ENCODE measurements around the gene CDC42BPB. TPM values are rescaled to one million over a fixed set of nuclear protein-coding genes. Genes with fewer than 3 reads are reported as not detected.

Gene CDC42BPB
- total RNA-seq, 1 donor from 2014 or later, result 45.0 TPM

DNA sequence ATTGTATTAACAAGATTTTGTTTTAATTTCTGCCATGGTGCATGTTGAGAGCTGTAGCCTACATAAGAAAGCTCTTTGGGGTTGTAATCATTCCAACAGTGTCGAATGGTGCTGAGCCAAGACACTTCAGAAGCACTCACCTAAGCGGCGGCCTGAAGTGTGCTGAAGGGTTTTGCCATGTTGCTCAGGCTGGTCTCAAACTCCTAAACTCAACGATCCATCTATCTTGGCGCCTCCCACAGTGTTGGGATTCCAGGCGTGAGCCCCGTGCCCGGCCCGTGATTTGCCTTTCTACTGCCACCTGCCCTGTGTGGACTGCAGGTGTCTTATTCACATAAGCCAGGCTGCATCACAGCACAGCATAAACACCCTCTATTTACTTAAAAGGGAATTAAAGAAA is 86.0 kb downstream of the CDC42BPB start:
- ATAC-seq (no peak), DNase-seq (ENCODE audit: low spot score) (no peak)

DNA sequence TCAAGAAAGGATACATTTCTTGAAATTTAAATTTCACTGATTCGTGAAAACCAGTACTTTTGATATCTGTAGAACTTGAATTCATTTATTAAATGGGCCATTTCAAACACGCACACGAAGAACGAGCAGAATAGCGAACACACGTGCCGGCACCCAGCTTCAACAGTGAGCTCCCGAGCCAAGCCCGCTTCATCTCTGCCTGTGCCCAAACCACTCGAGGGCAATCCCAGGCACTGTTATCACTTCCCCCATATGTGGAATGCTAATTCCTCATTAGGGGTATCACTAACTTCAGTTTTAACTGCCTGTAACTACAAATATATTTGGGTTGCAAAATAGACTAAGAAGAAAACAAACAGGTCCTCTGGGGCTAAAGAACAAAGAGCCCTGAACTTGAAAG is 86.9 kb downstream of the CDC42BPB start:
- ATAC-seq (no peak), DNase-seq (ENCODE audit: low spot score) (no peak)

DNA sequence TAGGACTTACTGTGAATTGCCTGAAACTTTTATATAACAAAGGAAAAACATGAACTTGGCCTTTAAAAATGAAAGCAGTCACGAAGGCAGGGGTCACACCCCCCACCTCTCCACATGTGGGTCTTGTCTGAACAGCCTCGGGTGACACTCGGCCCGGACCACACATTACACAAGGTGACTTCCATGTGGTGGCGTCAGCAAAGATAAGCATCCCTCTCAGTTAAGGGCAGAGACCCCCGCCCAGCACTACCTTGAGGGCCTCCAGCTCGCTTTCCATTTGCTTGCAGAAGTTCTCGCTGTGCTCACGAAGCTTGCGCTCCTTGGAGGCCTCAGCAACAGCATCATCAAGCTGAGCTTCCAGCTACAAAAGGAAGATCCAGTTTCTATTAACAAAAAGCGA is 87.4 kb downstream of the CDC42BPB start:
- DNase-seq (ENCODE audit: low spot score) (no peak), ATAC-seq (no peak)

DNA sequence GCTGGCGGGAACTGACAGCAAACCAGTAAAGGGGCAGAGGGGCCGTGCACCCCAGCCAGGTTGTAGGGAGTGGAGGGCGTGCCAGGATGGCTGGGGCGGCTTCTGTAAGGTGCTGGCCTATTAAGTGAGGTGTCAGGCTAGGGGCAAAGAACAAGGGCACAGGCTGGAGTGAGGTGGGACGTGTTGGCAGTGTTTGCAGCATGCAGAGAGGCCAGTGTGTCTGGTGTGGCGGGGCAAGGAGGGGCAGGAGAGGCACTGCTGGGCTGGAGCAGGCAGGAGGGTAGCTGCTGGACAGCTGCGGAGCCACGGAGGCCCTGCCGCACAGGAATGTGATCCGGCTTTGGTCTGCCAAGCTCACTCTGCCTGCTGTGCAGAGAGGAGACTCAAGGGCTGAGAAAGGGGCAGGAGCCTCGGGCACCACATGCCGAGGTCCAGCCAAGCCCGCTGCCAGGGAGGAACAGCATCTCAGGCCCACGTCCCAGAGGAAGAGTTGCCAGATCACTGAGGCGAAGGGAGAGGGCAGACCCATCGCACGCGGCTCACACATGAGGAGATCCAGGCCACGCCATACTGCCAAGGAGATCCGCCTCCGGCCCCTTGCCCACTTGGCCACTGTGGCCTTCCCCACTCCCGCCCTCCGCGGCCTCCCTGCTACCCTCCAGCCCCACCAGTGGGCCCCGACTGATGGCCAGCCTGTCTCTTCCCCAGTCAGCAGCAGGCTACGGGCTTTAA is 88.1 kb downstream of the CDC42BPB start:
- DNase-seq (ENCODE audit: low spot score), result no peak
- ATAC-seq, result no peak

DNA sequence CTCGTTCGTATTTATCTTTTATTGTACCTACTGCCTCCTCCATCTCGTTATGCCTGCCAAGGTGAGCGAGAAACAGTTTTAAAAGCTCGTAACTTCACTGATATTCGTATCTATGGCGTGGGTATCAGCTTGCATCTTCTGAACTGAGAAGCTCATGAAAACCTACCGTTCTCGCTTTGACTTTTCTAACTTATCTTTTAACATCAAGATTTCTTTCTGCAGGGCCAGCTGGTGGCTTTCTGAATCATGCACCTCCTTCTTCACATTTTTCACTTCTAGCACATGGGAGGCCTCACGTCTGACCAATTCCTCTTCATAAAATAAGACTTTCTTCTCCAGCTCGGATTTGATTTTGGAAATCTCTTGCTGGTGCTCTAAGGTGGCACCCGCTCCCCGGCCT is 89.0 kb downstream of the CDC42BPB start:
- DNase-seq (ENCODE audit: low spot score) (no peak), ATAC-seq (no peak)

DNA sequence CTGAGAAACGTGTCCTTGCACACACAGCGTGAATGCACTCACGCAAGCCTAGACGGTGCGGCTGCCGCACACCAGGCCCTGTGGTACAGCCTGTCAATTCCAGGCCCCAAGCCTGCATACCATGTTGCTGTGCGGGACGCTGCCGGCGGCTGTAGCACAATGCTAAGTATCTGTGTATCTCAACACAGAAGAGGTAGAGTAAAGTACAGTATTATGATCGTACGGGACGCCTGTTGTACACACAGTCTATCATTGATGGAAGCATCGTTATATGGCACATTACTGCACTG is 89.9 kb downstream of the CDC42BPB start:
- ATAC-seq (no peak), DNase-seq (ENCODE audit: low spot score) (no peak)

DNA sequence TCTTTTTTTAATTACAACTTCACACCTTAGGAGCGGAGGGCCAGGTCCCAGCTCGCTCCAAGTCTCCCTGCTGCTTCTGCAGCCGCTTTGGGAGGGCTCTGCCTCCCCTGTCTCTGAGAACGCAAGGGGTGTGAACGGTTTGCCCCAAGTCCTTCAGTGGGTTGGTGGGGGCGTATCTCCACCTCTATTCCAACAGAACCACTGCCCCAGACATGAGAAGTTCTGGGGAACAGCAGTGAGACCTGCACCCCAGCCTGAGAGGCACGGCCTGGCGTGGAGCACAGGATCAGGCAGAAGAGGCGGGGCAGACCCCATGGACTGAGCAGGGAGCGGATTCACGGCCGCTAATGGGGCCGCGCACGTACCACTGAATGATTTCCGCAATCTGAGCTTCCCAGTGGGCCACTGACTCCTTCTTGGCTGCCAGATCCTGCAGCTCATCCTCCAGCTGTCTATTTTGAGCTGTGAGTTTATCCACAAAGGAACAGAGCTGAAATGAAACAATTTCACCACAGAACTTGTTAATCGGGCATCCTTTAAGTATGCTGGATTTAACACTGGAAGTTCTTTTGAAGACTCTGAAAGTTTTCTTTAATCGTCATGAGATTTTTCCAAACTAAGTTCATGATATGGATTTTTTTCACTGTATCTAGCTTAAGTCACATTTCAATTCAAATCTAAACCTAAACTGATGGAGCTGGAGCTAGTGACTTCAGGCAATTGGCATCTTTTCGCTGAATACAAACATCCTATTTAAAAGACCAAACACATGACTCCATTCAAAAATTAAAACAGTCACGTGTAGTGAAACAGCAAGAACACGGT is 90.5 kb downstream of the CDC42BPB start:
- ATAC-seq, result no peak
- DNase-seq (ENCODE audit: low spot score), result no peak

DNA sequence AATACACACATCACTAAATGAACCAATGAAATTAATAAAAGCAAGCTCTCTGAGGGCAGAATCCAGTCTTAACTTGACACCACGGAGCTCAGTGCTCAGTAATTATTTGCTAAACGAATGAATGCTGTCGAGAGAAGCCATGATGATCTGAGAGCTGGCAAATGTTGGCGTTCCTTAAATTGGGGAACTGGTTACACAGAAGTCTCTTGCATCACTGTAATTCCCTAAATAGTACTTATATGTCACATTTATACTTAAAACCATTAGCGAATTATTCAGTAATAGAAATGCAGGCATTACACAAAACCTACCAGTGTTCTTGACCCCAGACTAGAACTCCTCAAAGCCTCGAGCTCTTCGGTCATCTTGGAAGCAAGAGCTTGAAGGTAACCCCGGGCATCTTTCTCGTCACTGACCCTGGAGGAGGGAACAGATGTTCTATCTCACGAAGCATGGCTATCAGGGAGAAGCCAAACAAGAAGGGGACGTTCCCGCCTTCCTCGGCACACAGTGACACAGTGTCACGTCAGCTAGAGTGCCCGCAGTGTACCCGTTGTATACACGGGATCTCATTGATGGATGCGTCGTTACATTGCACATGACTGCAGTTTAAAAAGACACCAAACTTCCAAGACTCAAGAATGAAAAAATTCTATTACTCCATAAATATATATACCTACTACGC is 91.2 kb downstream of the CDC42BPB start:
- DNase-seq (ENCODE audit: low spot score) (no peak), ATAC-seq (no peak)

DNA sequence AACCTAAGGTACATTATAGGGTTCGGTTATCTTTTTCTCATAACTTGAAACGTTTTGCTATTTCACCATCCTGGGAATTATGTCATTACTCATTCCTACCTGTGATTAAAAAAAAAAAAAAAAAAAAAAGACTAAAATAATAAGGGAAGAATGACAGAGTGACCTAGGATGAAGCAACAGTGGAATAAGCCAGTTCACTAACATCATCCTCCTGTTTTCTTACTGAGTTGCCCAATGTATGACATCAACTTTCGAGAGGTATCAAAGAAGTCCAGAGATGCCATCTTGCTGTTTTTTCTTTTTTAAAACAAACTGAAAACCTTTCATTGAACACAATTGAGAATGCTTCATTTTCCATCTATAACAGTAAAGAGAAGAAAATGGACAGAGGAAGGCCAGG is 92.1 kb downstream of the CDC42BPB start:
- no peak for ATAC-seq
- DNase-seq (ENCODE audit: low spot score), result no peak

DNA sequence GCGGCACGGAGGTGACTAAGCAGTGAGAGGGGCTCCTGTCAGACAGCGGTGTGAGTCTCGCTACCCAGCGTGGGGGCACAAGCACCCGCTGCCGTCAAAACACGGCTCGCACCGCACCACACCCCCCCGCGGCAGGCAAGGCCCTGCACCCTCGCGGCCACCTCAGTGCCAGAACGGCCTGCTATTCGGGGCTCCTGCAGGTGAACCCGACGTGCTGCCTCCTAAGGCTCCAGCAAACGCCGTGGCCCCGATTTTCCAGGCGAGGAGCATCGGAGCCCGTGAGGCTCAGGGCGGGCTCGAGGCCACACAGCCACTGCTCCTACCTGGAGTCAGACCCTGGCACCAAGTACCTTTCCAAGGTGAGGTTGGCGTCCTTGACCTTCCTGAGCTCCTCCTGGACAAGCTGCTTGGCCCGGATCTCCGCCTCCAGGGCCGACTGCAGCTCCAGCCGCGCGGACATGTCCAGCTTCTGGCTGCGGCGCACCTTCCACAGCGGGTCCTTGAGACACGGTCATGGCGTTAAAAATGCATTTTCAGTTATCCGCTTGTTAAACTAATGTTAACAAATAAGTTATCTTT is 93.1 kb downstream of the CDC42BPB start:
- no peak for ATAC-seq
- no peak for DNase-seq (ENCODE audit: low spot score)

DNA sequence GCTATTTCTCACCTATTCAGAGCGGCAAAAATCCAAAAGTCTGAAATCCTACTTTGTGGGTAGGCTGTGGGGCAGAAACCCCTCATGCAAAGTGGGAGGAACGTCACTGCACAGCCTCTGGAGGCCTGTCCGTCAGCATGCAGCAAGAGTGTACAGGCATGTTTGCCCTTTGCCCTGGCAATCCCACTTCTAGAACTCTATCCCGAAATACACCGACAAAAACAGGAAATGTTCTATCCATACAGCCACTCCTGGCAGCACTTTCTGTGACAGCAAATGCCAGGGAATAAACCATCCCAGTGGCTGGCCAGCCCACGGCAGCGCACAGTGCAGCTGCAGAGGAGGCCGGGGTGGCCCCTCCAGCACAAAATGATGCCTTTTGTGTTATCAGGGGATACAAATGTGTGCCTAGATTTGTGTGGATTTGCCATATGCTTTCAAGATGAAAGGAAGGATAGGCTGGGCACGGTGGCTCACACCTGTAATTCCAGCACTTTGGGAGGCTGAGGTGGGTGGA is 95.2 kb downstream of the CDC42BPB start:
- DNase-seq (ENCODE audit: low spot score), result no peak
- ATAC-seq, result peak; percentile 70

DNA sequence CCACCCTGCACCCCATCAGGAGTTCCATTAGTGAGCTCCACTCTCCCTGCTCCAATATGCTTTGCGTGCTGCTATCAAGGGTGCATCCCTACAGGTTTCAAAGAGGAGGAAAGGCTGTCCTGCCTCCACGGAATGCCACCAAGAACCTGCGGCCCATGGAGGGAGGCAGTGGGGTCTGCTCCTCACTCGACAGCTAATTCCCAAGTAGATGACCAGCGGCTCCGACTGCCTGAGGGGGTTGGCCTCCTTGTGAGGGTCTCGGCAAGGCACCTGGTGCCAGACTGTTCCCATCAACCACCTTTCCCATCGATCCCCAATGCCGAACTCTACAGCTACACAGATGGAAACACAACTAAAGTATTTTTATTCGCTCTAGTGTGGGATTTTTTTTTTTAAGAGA is 98.9 kb downstream of the CDC42BPB start:
- no peak for ATAC-seq
- no peak for DNase-seq (ENCODE audit: low spot score)

DNA sequence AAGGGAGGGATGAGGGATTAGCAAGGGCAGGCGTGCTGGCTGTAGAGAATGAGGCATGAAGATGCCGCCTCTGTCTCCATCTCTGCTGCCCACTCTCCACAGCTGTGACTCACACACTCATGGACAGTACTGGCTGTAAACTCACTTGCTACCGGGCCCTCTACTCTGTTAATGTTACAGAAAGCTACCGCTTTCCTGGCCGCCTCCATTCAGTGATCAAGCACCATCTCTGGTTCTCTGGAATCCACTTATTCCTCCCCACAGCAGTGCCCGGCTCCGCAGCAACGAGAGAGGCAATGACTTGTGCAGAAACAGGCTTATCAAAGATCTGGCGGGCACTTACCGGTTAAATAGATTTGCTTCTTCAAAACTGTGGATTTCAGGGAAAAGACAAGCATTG is 100.1 kb downstream of the CDC42BPB start:
- DNase-seq (ENCODE audit: low spot score) (no peak), ATAC-seq (no peak)

DNA sequence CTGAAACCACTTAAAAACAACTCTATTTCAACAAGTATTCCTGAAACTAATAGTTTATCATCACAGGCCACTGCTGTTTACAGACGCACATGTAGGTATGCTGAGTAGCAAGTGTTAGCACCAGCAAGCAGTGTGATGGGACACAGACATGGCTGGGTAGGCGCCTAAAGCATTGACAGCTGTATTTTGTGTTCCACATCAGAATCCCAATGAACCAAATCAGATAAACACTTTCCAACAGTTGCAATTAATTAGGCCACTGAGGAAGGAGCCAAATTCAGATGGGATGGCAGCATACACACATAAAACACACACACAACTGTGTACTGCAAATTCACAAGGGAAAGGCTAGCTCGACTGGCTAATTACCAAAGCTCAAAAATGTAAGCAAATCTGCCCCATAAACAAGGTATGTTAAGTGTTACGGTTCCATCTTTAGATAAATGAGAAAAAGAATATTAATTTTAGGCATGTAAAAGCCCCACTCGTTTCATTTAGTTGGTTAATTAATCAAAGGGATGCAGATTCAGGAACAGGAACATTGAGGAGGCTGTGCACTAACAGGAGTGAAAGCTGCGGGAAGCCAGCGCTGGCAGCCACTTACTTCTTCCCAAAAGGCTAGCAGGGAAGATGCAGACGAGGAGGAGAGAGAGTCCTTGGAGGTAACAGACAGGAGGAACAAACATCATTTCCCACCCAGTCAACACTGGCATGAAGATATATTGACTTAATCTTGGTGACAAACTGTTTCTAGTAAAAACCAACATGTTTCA is 101.5 kb downstream of the CDC42BPB start:
- ATAC-seq, result no peak

DNA sequence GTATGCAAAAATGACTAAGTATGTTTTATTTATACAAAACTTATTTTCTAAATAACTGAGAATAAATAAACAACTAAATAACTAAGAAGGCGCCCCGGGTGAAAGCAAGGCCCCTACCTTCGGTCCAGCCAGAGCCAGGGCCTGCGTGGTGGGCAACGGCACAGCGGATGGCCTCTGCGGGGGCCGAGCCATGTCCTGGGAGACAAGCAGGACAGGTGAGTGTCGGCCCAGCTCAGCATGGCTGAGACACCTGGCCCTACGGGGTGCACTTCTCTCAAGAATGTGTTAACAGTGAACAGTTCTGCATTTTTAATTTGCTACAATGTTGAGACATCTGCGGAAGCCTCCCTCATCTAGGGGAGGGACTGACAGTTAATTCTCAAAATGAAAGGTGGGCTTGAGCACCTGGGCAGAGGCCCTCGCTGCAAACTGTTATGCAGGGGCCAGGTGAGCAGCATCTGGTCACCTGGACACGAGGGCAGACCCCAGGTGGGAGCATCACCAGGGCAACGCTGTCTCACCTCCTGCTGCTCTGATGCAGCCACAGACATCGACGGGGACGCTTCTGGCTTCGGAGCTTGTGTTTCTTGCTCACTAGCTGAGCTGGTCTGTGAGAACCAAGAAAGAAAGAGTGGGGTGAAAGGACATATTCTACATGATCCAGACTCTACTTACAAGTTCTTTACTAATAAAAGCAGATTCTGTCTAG is 103.1 kb downstream of the CDC42BPB start:
- no peak for DNase-seq (ENCODE audit: low spot score)
- no peak for ATAC-seq

More for the DNA sequence above, 101.5 kb downstream of the CDC42BPB start:
- no peak for DNase-seq (ENCODE audit: low spot score)

DNA sequence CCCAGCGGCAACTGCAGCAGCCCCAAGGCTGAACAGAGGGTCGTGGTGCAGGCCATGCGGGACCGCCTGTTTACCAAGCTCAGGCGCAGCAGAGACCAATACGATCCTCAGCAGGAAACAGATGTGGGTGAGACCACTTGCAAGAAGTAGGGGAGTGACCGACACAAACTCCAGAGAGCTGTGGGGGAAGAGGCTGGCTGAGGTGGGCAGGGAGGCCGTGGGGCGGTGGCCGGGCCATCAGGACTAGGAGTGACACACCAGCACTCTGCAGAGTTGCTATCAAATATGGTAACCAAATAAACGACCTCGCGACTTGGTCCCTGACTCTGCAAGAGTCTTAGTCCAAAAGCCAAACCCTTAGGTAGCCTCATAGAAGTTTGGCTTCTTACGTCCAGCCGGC is 104.2 kb downstream of the CDC42BPB start:
- ATAC-seq, result no peak
- DNase-seq (ENCODE audit: low spot score), result no peak

DNA sequence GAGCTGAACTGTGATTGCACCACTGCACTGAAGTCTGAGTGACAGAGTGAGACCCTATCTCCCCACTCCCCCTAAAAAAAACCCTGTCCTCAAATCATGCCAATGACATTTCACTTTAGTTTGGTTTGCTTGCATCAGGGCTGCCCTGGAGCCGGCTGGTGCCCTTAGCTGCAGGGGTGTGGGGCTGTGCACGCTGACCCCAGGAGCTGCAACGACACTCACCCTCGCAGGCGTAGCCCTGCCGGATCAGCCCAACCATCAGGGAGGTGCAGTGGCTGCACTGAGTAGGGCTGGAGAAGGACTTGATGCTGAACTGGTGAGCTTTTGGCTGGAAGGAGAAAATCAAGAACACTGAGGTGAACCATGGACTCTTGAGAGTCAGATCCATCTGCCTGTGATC is 105.1 kb downstream of the CDC42BPB start:
- DNase-seq (ENCODE audit: low spot score), result no peak
- ATAC-seq, result no peak

DNA sequence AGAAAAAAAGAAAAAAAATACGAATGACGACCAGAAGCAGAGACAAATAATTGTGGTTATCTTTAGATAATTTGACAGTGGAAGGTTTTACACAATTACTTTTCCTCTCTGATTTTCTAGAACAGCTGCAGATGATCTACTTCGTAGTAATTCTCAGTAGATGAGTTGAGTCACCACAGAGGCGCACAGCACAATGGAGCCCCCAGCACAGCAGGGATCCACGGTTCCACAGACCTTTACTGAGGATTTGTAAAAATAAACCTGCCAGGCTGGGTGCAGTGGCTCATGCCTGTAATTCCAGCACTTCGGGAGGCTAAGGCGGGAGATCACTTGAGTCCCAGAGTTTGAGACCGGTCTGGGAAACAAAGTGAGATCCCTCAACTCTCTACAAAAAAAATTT is 105.5 kb downstream of the CDC42BPB start:
- DNase-seq (ENCODE audit: low spot score), result no peak
- no peak for ATAC-seq

DNA sequence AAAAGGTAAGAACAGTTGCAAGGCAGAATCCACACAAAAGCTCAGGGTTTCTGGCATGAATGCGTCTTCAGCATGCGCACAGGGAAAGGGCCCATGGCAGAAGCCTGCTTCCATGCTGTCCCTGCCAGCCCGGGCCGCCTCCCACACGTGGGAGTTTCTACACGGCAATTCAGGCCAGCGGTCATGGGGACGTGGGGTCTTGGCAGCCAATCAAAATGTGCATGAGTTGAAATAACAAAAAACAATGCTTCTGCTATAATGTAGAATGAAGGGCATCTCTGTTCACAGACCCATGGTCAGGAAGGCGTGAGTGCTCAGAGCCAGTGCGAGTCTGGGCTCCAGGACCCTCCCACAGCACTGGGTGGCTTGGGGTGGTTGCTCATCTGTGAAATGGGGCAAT is 106.3 kb downstream of the CDC42BPB start:
- DNase-seq (ENCODE audit: low spot score), result no peak
- no peak for ATAC-seq

DNA sequence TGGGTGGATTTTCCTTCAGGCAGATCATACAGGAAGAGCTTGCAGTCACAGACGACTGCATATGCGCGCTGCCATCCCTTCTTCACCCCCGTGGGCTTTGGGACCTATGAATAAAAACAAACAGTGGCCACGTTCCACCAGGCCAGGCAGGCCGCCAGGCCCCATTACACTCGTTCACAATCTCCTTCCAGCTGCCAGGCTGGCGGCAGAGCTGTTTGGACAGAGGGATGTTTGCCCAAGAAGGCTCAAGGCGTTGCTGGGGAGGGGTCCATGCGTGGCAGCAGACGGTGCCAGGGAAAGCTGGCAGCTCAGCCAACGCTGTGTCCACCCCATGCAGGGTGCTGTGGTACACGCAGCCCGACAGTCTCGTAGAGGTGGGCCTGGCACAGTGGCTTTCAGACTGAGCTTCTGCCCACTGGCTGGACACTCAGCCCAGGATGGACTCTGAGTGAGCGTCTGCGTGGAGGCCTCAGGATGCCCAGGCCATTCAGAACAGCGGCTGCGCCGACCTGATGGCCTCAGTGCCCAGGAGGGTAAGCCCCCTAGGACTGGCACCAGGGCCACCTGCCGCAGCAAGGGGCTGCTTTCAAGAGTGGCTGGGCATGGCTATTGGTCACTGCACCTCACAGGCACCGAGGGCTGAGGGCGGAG is 107.4 kb downstream of the CDC42BPB start:
- ATAC-seq (peak; percentile 84), DNase-seq (ENCODE audit: low spot score) (peak; percentile 82)
